ENCODE measurements around the gene SLC6A18.
"Not testable (repeated sequence)": the region's sequence is repeated elsewhere in the genome, so short reads cannot be mapped to it uniquely, and the experiment has no call there.

Gene SLC6A18

GRCh38 chr5:1216918-1217295 is 8.3 kb upstream of the SLC6A18 start:
- no peak for DNase-seq

DNA sequence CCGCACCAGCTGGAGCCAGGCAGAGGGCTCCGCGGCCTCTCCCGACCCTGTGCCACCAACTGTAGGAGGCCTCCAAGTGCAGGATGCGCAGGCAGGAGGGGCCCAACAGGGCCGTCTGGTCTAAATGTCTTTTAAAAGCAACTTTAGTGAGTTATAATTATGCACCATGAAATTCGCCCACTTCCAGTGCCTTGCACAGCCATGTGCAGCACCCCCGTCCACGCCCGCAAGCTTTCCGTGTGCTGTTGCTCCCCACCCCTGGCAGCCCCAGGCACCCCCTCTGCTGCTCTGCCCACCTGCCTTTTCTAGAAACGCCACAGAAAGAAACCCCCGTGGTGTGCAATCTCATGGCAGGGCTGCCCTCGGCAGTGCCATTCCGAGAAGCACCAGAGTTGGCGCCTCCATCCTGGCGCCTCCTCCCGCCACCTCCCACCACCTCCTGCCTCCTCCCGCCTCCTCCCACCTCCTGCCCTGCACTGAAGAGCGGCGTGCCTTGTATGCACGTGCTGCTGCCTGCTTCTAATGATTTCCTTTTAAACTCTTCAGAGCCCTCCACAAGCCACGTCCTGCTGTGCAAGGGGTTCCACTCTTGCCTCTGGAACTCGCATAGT is 7.5 kb upstream of the SLC6A18 start:
- no peak for DNase-seq

DNA sequence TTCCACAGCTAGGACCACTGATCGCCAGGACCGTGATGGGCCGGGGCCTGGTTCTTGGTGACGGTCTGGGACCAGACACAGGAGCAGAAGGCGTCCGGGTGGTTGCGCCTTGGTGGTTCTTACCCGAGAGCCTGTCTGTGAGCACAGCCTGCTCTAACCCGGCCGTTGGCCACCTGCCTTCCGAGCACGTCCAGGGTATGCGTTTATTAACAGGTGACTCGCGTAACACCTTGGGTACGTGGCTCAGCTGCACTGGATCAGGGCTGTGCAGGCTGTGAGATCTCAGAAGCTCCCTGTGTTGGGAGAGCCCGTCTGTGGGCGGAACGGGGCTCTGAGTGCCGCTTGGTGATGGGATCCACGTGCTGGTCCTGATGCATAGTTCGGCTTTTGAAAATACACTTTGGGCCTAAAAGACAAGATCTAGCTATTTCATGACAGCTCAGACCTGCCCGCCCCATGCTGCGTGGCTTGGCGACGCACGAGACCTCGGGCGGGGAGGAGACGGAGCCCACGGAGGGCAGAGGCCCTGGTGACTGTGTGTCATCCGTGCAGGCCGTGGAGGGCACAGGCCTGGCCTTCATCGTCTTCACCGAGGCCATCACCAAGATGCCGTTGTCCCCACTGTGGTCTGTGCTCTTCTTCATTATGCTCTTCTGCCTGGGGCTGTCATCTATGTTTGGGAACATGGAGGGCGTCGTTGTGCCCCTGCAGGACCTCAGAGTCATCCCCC is 6.7 kb upstream of the SLC6A18 start:
- DNase-seq = no peak

- no peak for DNase-seq
Observed at GRCh38 chr5:1219098-1219767, 5.9 kb upstream of the SLC6A18 start.

DNA sequence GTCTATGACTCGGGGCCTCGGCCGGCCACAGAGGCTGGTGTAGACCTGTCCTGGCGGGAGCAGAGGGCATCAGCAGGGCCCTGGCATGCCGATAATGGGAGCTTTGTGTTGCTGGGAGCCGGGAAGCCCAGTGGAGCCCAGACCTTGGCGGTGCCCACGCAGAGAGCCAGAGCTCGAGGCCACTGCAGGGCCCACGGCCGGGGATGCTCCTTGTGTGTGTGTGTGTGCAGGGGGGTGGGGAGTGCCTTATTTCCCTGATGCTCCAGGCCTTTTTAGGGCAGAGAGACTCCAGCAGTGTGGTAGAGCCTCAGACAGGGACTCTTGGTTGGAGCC is 5.4 kb upstream of the SLC6A18 start:
- no peak for DNase-seq

DNA sequence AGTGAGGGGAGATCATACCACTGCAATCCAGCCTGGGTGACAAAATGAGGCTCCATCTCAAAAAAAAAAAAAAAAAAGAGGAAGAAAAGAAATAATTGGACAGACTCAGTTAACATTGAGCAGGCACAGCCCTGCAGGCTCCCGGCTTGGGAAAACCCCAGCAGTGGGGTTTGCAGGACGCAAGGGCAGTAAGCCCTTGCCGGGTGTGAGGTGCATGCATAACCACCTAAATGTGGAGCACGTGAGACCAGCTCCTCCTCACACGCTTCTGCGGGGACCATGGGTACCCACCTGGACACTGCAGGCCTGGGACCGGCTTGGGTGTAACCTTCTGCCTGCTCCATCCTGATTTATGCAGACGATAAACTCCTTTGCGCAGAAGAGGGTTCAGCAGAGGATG is 4.8 kb upstream of the SLC6A18 start:
- no peak for DNase-seq

GRCh38 chr5:1220831-1221230 is 4.3 kb upstream of the SLC6A18 start:
- DNase-seq = no peak

DNA sequence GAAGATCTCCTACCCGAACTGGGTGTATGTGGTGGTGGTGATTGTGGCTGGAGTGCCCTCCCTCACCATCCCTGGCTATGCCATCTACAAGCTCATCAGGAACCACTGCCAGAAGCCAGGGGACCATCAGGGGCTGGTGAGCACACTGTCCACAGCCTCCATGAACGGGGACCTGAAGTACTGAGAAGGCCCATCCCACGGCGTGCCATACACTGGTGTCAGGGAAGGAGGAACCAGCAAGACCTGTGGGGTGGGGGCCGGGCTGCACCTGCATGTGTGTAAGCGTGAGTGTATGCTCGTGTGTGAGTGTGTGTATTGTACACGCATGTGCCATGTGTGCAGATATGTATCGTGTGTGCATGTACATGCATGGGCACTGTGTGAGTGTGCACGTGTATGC is 3.5 kb upstream of the SLC6A18 start:
- no peak for DNase-seq

DNA sequence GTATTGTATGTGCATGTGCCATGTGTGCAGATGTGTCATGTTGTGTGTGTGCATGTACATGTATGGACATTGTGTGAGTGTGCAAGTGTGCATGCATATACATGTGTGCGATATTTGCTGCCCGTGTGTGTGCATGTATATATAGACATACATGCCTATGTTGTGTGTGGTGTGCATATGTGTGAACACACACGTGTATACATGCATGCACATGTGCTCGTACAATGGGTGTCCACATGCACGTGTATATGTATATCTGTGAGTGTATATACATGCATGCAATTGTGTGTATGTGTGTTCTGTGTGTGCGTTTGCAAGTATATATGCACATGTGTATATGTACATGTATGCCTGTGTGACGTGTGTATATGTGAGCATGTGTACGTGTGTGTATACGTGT is 3.0 kb upstream of the SLC6A18 start:
- DNase-seq = no peak

DNA sequence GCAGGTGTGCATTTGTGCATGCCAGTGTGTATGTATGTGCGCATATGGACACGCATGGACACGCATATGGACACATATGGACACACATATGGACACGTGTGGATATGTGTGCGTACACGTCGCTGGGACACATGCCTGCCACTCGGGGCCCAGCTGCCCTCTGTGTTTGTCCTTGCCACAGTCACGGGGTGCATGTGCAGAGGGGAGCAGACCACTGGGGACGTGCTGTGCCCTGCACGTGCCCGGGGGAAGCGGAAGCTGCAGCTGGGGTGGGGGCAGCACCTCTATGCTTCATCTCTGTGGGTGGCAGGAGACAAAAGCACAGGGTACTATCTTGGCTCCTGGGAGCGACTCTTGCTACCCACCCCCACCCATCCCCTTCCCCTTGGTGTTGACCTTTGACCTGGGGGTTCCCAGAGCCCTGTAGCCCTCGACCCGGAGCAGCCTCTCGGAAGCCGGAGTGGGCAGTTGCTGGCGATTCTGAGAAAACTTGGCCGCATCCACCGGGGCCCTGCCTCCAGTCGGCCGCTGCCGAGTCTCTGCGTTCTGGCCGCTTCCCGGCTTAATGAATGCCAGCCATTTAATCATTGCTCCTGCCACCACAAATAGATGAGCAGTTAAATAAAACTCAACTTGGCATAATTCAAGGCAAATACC is 2.4 kb upstream of the SLC6A18 start:
- no peak for DNase-seq

- no peak for DNase-seq
Observed at GRCh38 chr5:1223278-1223670, 1.9 kb upstream of the SLC6A18 start.

- no peak for DNase-seq
Observed at GRCh38 chr5:1224631-1225030, 550 bp upstream of the SLC6A18 start.

DNA sequence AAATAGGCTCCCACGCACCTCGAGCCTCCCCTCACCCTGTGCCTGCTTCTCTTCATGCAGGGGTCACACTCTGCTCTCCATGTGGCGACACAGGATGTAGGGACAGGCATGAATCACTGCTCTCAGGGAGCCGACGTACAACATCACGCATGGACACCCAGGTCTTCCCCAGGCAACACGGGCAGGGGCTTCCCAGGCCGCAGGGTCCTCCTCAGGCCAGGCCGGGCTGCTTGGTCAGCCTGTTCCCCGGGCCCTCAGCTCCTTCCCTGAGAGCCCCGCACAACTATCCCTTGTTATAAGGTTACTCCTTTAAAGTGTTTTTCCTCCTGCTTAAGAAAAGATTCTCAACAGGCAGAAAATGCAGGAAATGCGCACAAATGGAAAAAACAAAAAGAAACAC is 1.1 kb downstream of the SLC6A18 start:
- DNase-seq = no peak

GRCh38 chr5:1226839-1227581 is 1.8 kb downstream of the SLC6A18 start:
- no peak for DNase-seq

DNA sequence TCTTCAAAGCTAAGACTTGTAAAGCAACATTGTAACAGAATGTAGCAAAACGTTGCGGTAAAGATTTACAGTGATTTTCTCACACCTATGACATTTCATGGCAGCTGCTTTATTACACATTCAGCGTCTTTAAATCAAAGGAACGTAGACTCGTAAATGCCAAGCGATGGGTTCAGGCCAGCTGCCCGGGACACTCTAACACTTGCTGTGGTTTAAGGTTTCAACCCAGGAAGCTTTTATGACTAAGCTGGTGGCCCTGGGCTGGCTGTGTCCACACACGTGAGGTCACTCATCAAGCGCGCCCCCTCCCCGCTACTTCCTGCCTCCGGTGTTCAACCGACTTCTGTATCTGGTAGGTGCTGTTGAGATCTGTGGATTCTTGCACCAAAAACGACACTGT is 2.5 kb downstream of the SLC6A18 start:
- DNase-seq = no peak

GRCh38 chr5:1228120-1228519 is 2.9 kb downstream of the SLC6A18 start:
- no peak for DNase-seq

DNA sequence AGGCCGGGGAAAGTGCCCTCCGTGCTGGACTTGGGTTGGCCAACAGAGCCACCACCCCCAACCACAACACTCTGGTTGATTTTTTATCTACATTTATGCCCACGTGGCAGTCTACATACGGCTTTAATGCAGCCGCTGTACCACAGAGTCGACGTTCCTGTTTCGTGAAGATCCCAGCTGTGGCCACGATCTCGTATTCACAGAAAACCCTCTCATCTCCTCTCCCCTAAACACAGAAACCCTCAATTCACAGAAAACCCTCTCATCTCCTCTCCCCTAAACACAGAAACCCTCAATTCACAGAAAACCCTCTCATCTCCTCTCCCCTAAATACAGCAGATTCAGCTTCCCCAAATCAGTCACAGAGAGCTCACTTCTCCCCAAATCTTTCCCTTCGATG is 3.8 kb downstream of the SLC6A18 start:
- not testable (repeated sequence) for DNase-seq

DNA sequence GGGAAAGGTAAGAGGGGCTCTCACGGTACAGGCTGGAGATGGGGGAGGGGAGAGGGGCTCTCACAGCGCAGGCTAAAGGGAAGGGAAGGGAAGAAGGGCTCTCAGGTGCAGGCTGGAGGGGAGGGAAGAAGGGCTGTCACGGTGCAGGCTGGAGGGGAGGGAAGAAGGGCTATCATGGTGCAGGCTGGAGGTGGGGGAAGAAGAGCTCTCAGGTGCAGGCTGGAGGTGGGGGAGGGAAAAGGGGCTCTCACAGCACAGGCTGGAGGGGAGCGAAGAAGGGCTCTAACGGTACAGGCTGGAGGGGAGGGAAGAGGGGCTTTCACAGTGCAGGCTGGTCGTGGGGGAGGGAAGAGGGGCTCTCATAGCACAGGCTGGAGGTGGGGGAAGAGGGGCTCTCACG is 4.6 kb downstream of the SLC6A18 start:
- no peak for DNase-seq

GRCh38 chr5:1230551-1230950 is 5.4 kb downstream of the SLC6A18 start:
- DNase-seq = no peak

DNA sequence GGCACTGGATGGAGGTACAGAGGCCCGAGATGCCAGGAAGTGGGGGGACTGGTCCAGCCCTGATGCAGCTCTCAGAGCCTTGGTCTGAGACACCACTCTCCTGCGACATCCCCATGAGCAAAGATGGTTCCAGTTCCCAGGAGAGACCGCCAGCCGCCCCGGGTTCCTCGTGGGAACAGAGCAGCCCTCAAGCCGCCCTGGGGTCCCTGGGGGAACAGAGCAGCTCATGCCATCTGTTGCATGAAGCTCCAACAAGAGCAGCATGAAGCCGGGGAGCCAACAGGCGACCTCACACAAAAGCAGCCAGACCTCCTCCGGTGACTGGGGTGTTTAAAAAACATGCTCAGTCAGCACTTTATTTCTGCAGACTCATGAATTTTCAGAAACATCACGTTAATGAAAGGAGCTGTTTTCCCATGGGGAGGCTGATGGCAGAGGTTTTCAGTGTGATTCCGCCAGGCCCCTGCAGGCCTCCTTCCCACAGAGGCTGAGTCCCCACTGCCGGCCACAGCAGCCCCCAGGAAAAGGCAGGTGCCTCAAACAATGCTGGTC is 6.2 kb downstream of the SLC6A18 start:
- no peak for DNase-seq

- DNase-seq = no peak
Observed at GRCh38 chr5:1232780-1233179, 7.6 kb downstream of the SLC6A18 start.

- DNase-seq = no peak
Observed at GRCh38 chr5:1235379-1235778, 10.2 kb downstream of the SLC6A18 start.

GRCh38 chr5:1235838-1236237 is 10.7 kb downstream of the SLC6A18 start:
- no peak for DNase-seq

Data from CD4-positive, alpha-beta T cell treated with Interleukin-10 for 1 hour (primary cell).